Liver (tissue), 9 donors: ENCODE results near the gene LSAMP. TPM values are rescaled to one million over a fixed set of nuclear protein-coding genes. Genes with fewer than 3 reads are reported as not detected.

Source experiments
- DNase-seq: peaks from one replicate; pipeline ENCODE4 v3.0.0-alpha.2; 2017; ENCODE audit warnings: low spot score
- H3K27ac ChIP-seq, 2 donors: one replicate each; pipeline ENCODE4 v1.7.0; 2013; ENCODE audit warnings: inconsistent platforms in 2 of 2, low read length in 2 of 2, control low read depth in 1 of 2, low read depth in 1 of 2, mild to moderate bottlenecking in 1 of 2
- H3K27me3 ChIP-seq, 4 donors: one replicate each; pipeline versions ENCODE4 v1.6.1 to v1.7.0; 2013; ENCODE audit warnings: low read length in 3 of 4, inconsistent platforms in 1 of 4, mild to moderate bottlenecking in 1 of 4, moderate library complexity in 1 of 4; ENCODE audit not compliant: control insufficient read depth in 4 of 4, insufficient read depth in 4 of 4
- H3K36me3 ChIP-seq, 4 donors: one replicate each; pipeline versions ENCODE4 v1.6.1 to v1.7.0; 2013; ENCODE audit warnings: low read length in 3 of 4, mild to moderate bottlenecking in 3 of 4, low read depth in 1 of 4, moderate library complexity in 1 of 4; ENCODE audit not compliant: control insufficient read depth in 4 of 4, insufficient read depth in 3 of 4
- H3K4me1 ChIP-seq, 4 donors: one replicate each; pipeline versions ENCODE4 v1.6.1 to v1.7.0; 2013; ENCODE audit warnings: low read length in 3 of 4, mild to moderate bottlenecking in 3 of 4, moderate library complexity in 1 of 4; ENCODE audit not compliant: control insufficient read depth in 4 of 4, insufficient read depth in 4 of 4
- H3K4me3 ChIP-seq, 3 donors: one replicate each; pipeline versions ENCODE4 v1.6.1 to v1.7.0; 2013; ENCODE audit warnings: low read length in 3 of 3, control low read depth in 1 of 3, low read depth in 1 of 3, mild to moderate bottlenecking in 1 of 3
- H3K9ac ChIP-seq, 2 donors: one replicate each; pipeline ENCODE4 v1.7.0; 2013; ENCODE audit warnings: low read length in 2 of 2, mild to moderate bottlenecking in 2 of 2, moderate library complexity in 2 of 2, control low read depth in 1 of 2, low read depth in 1 of 2
- H3K9me3 ChIP-seq, 4 donors: one replicate each; pipeline versions ENCODE4 v1.6.1 to v1.7.0; 2013; ENCODE audit warnings: low read length in 3 of 4; ENCODE audit not compliant: control insufficient read depth in 4 of 4
- ATF3 ChIP-seq: IDR thresholded peaks from 2 replicates; pipeline ENCODE4 v1.6.1; 2016; ENCODE audit warnings: antibody characterized with exemption
- CTCF ChIP-seq: fragments of 150-350 bp; IDR thresholded peaks from 2 replicates; pipeline ENCODE4 v1.5.1; 2017; ENCODE audit warnings: improper control_type of control experiment, low read depth, low read length; ENCODE audit not compliant: missing input control
- EGR1 ChIP-seq, 2 donors: IDR thresholded peaks; 2 replicates each; pipeline ENCODE4 v1.6.1; 2016 to 2018; ENCODE audit warnings: antibody characterized with exemption in 2 of 2, low read depth in 2 of 2
- FOXA1 ChIP-seq: IDR thresholded peaks from 2 replicates; pipeline ENCODE4 v1.6.1; 2016; ENCODE audit warnings: antibody characterized with exemption
- FOXA2 ChIP-seq: IDR thresholded peaks from 2 replicates; pipeline ENCODE4 v1.6.1; 2016; ENCODE audit warnings: antibody characterized with exemption
- GABPA ChIP-seq, 2 donors: IDR thresholded peaks in 1 of 2; conservative IDR thresholded peaks in 1 of 2; 2 replicates each; pipeline ENCODE4 v1.6.1; 2016; ENCODE audit warnings: antibody characterized with exemption in 2 of 2, mild to moderate bottlenecking in 1 of 2, moderate library complexity in 1 of 2
- HNF4A ChIP-seq, 2 donors: conservative IDR thresholded peaks; 2 replicates each; pipeline ENCODE4 v1.6.1; 2016; ENCODE audit warnings: antibody characterized with exemption in 2 of 2, mild to moderate bottlenecking in 2 of 2
- HNF4G ChIP-seq: IDR thresholded peaks from 2 replicates; pipeline ENCODE4 v1.6.1; 2016; ENCODE audit warnings: antibody characterized with exemption
- JUND ChIP-seq, 2 donors: IDR thresholded peaks; 2 replicates each; pipeline ENCODE4 v1.6.1; 2016; ENCODE audit warnings: antibody characterized with exemption in 2 of 2
- NR2F2 ChIP-seq: IDR thresholded peaks from 2 replicates; pipeline ENCODE4 v1.6.1; 2016; ENCODE audit warnings: antibody characterized with exemption
- RAD21 ChIP-seq, 2 donors: IDR thresholded peaks; 2 replicates each; pipeline ENCODE4 v1.6.1; 2016; ENCODE audit warnings: antibody characterized with exemption in 2 of 2, mild to moderate bottlenecking in 2 of 2
- REST ChIP-seq: IDR thresholded peaks from 2 replicates; pipeline ENCODE4 v1.6.1; 2016; ENCODE audit warnings: antibody characterized with exemption, mild to moderate bottlenecking
- RXRA ChIP-seq, 2 donors: IDR thresholded peaks; 2 replicates each; pipeline ENCODE4 v1.6.1; 2017 to 2018; ENCODE audit warnings: antibody characterized with exemption in 2 of 2, mild to moderate bottlenecking in 1 of 2
- SP1 ChIP-seq: IDR thresholded peaks from 2 replicates; pipeline ENCODE4 v1.6.1; 2018; ENCODE audit warnings: antibody characterized with exemption, mild to moderate bottlenecking
- TAF1 ChIP-seq: conservative IDR thresholded peaks from 2 replicates; pipeline ENCODE4 v1.6.1; 2016; ENCODE audit warnings: antibody characterized with exemption, mild to moderate bottlenecking
- YY1 ChIP-seq: IDR thresholded peaks from 2 replicates; pipeline ENCODE4 v1.6.1; 2016; ENCODE audit warnings: antibody characterized with exemption, mild to moderate bottlenecking
- ZBTB33 ChIP-seq: IDR thresholded peaks from 2 replicates; pipeline ENCODE4 v1.6.1; 2016; ENCODE audit warnings: antibody characterized with exemption
- WGBS: extraction: QIAGEN DNeasy Blood & Tissue Kit; methylation state at CpG from one replicate; pipeline ENCODE4 v1.1.7; 2013; 5-methylcytosine and 5-hydroxymethylcytosine counted together
- polyA plus RNA-seq, 2 donors: library from polyadenylated mRNA; stranded (reverse) in 1 of 2; unstranded in 1 of 2; fragments of 200-250 nt in 1 of 2; fragments of >200 nt in 1 of 2; fragmentation: Nextera tagmentation in 1 of 2; extraction: Ambion mirVana in 1 of 2; gene quantifications; one replicate each; pipeline versions ENCODE4 v1.2.1 to v1.2.3, GENCODE V29; 2013 to 2015
- total RNA-seq, 2 donors: library from RNA; depleted of rRNA; stranded (reverse); fragments of >200 nt; gene quantifications; one replicate each; pipeline ENCODE4 v1.2.3, GENCODE V29; 2014
- donor health status: healthy.
- donor health status: healthy.
- donor health status: healthy.
- donor health status: healthy.
- donor health status: healthy.

Gene LSAMP
- total and polyA plus RNA-seq, 4 donors: 0.01 to 0.17 (median 0.06) TPM

- Histone ChIP-seq H3K27ac (no peak overlapping the region), H3K9ac (no peak overlapping the region), H3K27me3 (peaks cover 0 to 2% (median 0%) of the 10 kb centered on the region in 4 donors), H3K4me3 (no peak overlapping the region), H3K9me3 (no peaks in the 10 kb centered on the region), H3K4me1 (no peaks in the 10 kb centered on the region), H3K36me3 (no peaks in the 10 kb centered on the region)
- TF ChIP-seq EGR1 (IDR thresholded peaks at IDR 0.05; ENCODE audit: low read depth in 2 of 2): no peak
- TF ChIP-seq CTCF: no peak
- TF ChIP-seq ZBTB33: no peak
- no peak for TF ChIP-seq HNF4A (conservative IDR thresholded peaks at IDR 0.05)
- TF ChIP-seq TAF1: no peak
- no peak for TF ChIP-seq HNF4G
- TF ChIP-seq YY1: no peak
- TF ChIP-seq JUND (IDR thresholded peaks at IDR 0.05): no peak
- no peak for TF ChIP-seq RXRA (IDR thresholded peaks at IDR 0.05)
- no peak for TF ChIP-seq FOXA1
- WGBS: 43% methylated on average over 4 of the region's 4 CpGs
- DNase-seq: no peak
Measured at GRCh38 chr3:116302087-116302747, 143.1 kb downstream of the LSAMP start.

GRCh38 chr3:116301422-116301821 lies 143.9 kb downstream of the LSAMP start:
- Histone ChIP-seq H3K9me3 (no peaks in the 10 kb centered on the region), H3K36me3 (no peaks in the 10 kb centered on the region), H3K27me3 (no peaks in the 10 kb centered on the region), H3K4me3 (no peak overlapping the region), H3K9ac (no peak overlapping the region), H3K27ac (no peak overlapping the region), H3K4me1 (no peaks in the 10 kb centered on the region)
- WGBS: 56% methylated on average over 1 of the region's 1 CpG
- no peak for DNase-seq
- no peak for TF ChIP-seq HNF4G
- no peak for TF ChIP-seq CTCF
- no peak for TF ChIP-seq REST
- no peak for TF ChIP-seq SP1
- no peak for TF ChIP-seq RAD21 (IDR thresholded peaks at IDR 0.05)
- no peak for TF ChIP-seq FOXA2
- no peak for TF ChIP-seq TAF1
- no peak for TF ChIP-seq HNF4A (conservative IDR thresholded peaks at IDR 0.05)
- TF ChIP-seq RXRA (IDR thresholded peaks at IDR 0.05): no peak
- no peak for TF ChIP-seq EGR1 (IDR thresholded peaks at IDR 0.05; ENCODE audit: low read depth in 2 of 2)
- TF ChIP-seq ZBTB33: no peak
- TF ChIP-seq GABPA (IDR thresholded peaks at IDR 0.05 in 1 of 2, conservative IDR thresholded peaks at IDR 0.05 in 1 of 2): no peak
- TF ChIP-seq JUND (IDR thresholded peaks at IDR 0.05): no peak
- no peak for TF ChIP-seq NR2F2
- TF ChIP-seq ATF3: no peak
- TF ChIP-seq YY1: no peak
